ENCODE measurements around the gene AAMP.

AAMP gene

GRCh38 chr2:218267259-218267658, 2.7 kb downstream of the AAMP start:
- no peak overlapping the region for H3K4me3 ChIP-seq (ENCODE audit: control insufficient read depth, low read depth, low read length)
- no peak for TF ChIP-seq CTCF (conservative IDR thresholded peaks at IDR 0.05; ENCODE audit: control insufficient read depth, insufficient read depth, low read depth, low read length)
- DNase-seq (ENCODE audit: low read depth): no peak

- no peak for DNase-seq (ENCODE audit: low read depth)
- no peak for TF ChIP-seq CTCF (conservative IDR thresholded peaks at IDR 0.05; ENCODE audit: control insufficient read depth, insufficient read depth, low read depth, low read length)
- no peak overlapping the region for H3K4me3 ChIP-seq (ENCODE audit: control insufficient read depth, low read depth, low read length)
Measured at GRCh38 chr2:218266316-218266979, 3.5 kb downstream of the AAMP start.

- no peak for TF ChIP-seq CTCF (conservative IDR thresholded peaks at IDR 0.05; ENCODE audit: control insufficient read depth, insufficient read depth, low read depth, low read length)
- DNase-seq (ENCODE audit: low read depth): no peak
- H3K4me3 ChIP-seq (ENCODE audit: control insufficient read depth, low read depth, low read length): no peak overlapping the region
Measured at GRCh38 chr2:218265626-218266025, 4.3 kb downstream of the AAMP start.

- DNase-seq (ENCODE audit: low read depth): no peak
- no peak for TF ChIP-seq CTCF (conservative IDR thresholded peaks at IDR 0.05; ENCODE audit: control insufficient read depth, insufficient read depth, low read depth, low read length)
- no peak overlapping the region for H3K4me3 ChIP-seq (ENCODE audit: control insufficient read depth, low read depth, low read length)
Measured at GRCh38 chr2:218264773-218265561, 5.0 kb downstream of the AAMP start.

GRCh38 chr2:218263817-218264641, 5.9 kb downstream of the AAMP start:
- no peak overlapping the region for H3K4me3 ChIP-seq (ENCODE audit: control insufficient read depth, low read depth, low read length)
- no peak for DNase-seq (ENCODE audit: low read depth)
- peak; percentile 3 for TF ChIP-seq CTCF (conservative IDR thresholded peaks at IDR 0.05; ENCODE audit: control insufficient read depth, insufficient read depth, low read depth, low read length)

GRCh38 chr2:218262631-218263586, 7.0 kb downstream of the AAMP start:
- DNase-seq (ENCODE audit: low read depth): no peak
- no peak for TF ChIP-seq CTCF (conservative IDR thresholded peaks at IDR 0.05; ENCODE audit: control insufficient read depth, insufficient read depth, low read depth, low read length)
- H3K4me3 ChIP-seq (ENCODE audit: control insufficient read depth, low read depth, low read length): no peak overlapping the region
